GM21576 (cell line): ENCODE results near the gene ARL14EPL.
A peak's percentile ranks its signal among the peaks of the same experiment; 100 is the strongest.
"Not testable (repeated sequence)": the region's sequence is repeated elsewhere in the genome, so short reads cannot be mapped to it uniquely, and the experiment has no call there.

Experiments used
- ATAC-seq: cut with Tn5 transposase; IDR thresholded peaks from one replicate; pipeline ENCODE4 v1.9.1; 2021; ENCODE audit warnings: mild to moderate bottlenecking, moderate library complexity; ENCODE audit not compliant: unreplicated experiment

ARL14EPL gene

GRCh38 chr5:116046261-116046660 is 14.0 kb downstream of the ARL14EPL start:
- no peak for ATAC-seq

- no peak for ATAC-seq
These were observed 14.6 kb downstream of the ARL14EPL start for GRCh38 chr5:116046823-116047222.

GRCh38 chr5:116058346-116058936 is 26.2 kb downstream of the ARL14EPL start:
- no peak for ATAC-seq

- ATAC-seq, result no peak
These were observed 30.1 kb downstream of the ARL14EPL start for GRCh38 chr5:116062352-116062751.

- ATAC-seq, result no peak
These were observed 31.7 kb downstream of the ARL14EPL start for GRCh38 chr5:116063950-116064349.

GRCh38 chr5:116068028-116068632 is 35.9 kb downstream of the ARL14EPL start:
- ATAC-seq, result no peak

- no peak for ATAC-seq
These were observed 38.9 kb downstream of the ARL14EPL start for GRCh38 chr5:116071211-116071610.

- no peak for ATAC-seq
These were observed 43.0 kb downstream of the ARL14EPL start for GRCh38 chr5:116075191-116075831.

- ATAC-seq, result peak; percentile 100
These were observed 44.2 kb downstream of the ARL14EPL start for GRCh38 chr5:116076496-116076895.

- no peak for ATAC-seq
These were observed 45.9 kb downstream of the ARL14EPL start for GRCh38 chr5:116078199-116078598.

GRCh38 chr5:116084287-116084691 is 52.0 kb downstream of the ARL14EPL start:
- ATAC-seq, result peak; percentile 45

- peak; percentile 83 for ATAC-seq
These were observed 52.8 kb downstream of the ARL14EPL start, which contains the start of gene COMMD10 for GRCh38 chr5:116084871-116085715. Gene COMMD10, plus strand, starts transcription at chr5:116085025.

GRCh38 chr5:116086309-116086708 is 54.0 kb downstream of the ARL14EPL start:
- ATAC-seq, result not testable (repeated sequence)

- ATAC-seq, result no peak
These were observed 55.8 kb downstream of the ARL14EPL start for GRCh38 chr5:116088062-116088461.

GRCh38 chr5:116090302-116090701 is 58.0 kb downstream of the ARL14EPL start:
- no peak for ATAC-seq

- ATAC-seq, result no peak
These were observed 59.1 kb downstream of the ARL14EPL start for GRCh38 chr5:116091416-116091815.

GRCh38 chr5:116097301-116097700 is 65.0 kb downstream of the ARL14EPL start:
- no peak for ATAC-seq

- ATAC-seq, result no peak
These were observed 66.7 kb downstream of the ARL14EPL start for GRCh38 chr5:116098998-116099397.

- ATAC-seq, result not testable (repeated sequence)
These were observed 72.7 kb downstream of the ARL14EPL start for GRCh38 chr5:116104941-116105340.
